GM12874 (cell line): Measurements from ENCODE around the gene CCDC92.

Experiments
- CTCF ChIP-seq: IDR thresholded peaks from 2 replicates; pipeline ENCODE4 v1.5.1; 2011; ENCODE audit warnings: low read depth, mild to moderate bottlenecking, control low read depth, low read length, moderate library complexity; ENCODE audit not compliant: insufficient read depth

CCDC92 gene

GRCh38 chr12:123891011-123891410, 81.6 kb downstream of the CCDC92 start:
- no peak for TF ChIP-seq CTCF

GRCh38 chr12:123890536-123890902, 82.1 kb downstream of the CCDC92 start:
- TF ChIP-seq CTCF, result no peak

GRCh38 chr12:123889848-123890535, 82.6 kb downstream of the CCDC92 start:
- no peak for TF ChIP-seq CTCF

- no peak for TF ChIP-seq CTCF
Observed at GRCh38 chr12:123888989-123889388, 83.6 kb downstream of the CCDC92 start.

- no peak for TF ChIP-seq CTCF
Observed at GRCh38 chr12:123886931-123887582, 85.6 kb downstream of the CCDC92 start.

GRCh38 chr12:123886258-123886657, 86.4 kb downstream of the CCDC92 start:
- no peak for TF ChIP-seq CTCF
